GM19372 (cell line): ENCODE results near the gene ARSI.

Experiments used
- ATAC-seq: cut with Tn5 transposase; IDR thresholded peaks from one replicate; pipeline ENCODE4 v1.9.1; 2021; ENCODE audit warnings: mild to moderate bottlenecking, low read depth, moderate library complexity; ENCODE audit not compliant: unreplicated experiment

Gene ARSI

DNA sequence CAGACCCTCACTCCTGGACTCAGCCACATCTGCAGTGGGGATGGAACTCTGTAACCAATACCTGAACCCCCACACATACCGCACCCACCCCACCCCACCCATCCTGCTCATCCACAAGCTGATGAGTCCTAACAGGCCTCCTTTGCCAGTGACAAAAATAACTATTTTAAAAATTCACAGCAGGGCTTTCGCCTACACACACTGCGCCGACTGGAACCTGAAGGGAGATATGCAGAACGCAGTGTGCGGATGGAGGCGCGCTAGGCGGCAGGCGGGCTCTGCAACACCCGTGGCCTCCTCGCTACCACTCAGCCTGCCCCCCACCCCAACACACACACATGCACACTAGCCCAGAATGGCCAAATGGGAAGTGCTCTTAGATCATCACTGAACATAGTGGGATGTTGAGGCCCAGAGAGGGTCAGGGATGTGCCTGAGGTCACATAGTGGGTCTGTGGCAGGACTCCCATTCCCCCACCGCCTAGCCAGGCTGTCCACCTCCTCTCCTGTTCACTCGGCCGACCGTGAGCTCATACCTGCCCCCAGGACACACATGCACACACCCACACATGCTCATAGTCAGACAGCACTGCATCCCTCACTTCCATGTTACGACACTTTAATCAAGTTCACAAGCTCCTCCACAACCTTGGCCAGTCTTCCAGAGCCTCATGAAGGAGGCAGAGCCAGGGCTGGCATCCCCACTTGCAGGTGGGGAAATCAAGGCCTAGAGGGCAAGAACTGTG lies 6.8 kb downstream of the ARSI start:
- ATAC-seq, result no peak

DNA sequence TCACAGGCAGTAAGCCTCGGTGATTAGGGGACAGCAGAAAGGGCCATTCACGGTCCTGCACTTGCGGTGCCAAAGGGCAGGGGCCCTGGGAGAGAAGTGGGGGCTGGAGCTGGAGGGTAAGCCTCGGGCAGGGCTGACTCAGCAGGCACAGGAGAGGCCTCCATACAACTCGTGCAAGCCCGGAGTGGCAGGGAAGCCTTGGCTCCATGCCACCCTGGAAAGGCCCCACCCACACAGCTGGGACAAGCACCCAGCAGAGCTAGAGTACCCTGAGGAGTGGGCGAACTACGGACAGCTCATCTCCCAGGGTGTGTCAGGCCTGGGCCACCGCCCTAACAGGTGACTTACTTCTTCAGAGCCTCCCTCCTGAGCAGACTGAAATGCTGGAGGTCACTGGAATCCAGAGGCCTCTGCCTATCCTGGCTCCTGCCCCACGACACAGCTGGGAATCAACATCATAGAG lies 7.5 kb downstream of the ARSI start:
- ATAC-seq, result no peak

- ATAC-seq, result no peak
These were observed 8.1 kb downstream of the ARSI start for GRCh38 chr5:150294551-150295071.

- no peak for ATAC-seq
These were observed 9.4 kb downstream of the ARSI start for GRCh38 chr5:150293091-150293941.

- ATAC-seq, result no peak
These were observed 11.0 kb downstream of the ARSI start for GRCh38 chr5:150291388-150292385.

DNA sequence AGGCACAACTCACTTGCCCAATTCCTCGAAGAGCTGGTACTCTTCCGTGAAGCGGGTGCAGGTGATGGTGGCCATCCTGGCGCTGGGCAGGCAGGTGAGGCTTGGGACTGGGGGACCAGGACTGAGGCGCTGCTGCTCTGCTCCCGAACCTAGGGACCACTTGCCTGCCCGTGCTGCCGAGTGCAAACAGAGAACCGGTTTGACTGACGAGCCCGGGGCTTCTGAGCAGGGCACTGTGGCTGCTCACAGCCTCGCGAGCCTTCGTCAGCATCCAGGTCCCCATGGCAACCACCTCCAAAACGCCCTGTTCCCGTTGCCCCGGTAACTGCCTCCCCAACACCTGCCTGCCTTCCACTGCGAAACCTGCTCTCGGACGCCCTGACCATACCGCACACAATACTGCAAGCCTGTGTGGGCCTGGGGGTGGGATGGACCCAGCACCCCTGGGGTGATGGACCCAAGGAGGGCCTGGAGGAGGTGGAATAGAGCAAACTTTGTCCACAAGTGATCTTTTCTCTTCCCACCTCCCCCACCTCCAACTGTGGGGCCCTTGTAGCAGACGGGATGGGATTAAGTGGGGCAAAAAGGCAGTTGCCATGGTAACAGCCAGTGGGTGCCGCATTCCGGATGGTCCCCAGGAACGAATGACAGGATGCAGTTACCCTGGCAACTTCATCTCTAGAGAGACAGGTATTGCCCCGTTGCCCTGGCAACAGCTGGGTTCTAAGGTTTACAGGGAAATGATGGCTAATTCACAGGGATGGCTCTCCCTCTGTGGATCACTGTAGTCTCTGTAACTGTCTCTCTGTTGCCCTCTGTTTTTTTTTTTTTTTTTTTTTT lies 12.9 kb downstream of the ARSI start, which contains the start of gene CAMK2A:
TSS of gene CAMK2A (minus strand) at position 223 of the 840 bp plus-strand sequence. CDS start at position 75, 148 bp downstream.
- no peak for ATAC-seq

DNA sequence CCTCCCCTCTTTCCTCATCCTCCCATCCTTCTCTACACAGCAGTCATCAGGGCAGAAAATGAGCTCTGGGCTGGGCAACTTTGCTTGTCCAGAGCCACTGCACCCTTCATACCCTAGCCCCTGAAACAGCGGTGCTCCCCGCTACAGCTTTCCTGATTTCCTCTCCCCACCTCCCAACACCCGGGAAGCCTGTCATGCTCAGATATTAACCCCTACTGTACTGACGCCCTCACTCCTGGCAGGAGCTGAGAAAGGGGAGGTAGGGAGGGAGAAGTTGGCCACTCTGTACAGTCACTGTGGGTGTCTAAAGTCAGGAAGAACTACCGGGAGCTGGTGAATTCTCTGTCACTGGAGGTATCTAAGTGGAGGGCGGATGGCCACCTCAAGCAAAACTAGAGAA lies 13.9 kb downstream of the ARSI start:
- ATAC-seq, result no peak

DNA sequence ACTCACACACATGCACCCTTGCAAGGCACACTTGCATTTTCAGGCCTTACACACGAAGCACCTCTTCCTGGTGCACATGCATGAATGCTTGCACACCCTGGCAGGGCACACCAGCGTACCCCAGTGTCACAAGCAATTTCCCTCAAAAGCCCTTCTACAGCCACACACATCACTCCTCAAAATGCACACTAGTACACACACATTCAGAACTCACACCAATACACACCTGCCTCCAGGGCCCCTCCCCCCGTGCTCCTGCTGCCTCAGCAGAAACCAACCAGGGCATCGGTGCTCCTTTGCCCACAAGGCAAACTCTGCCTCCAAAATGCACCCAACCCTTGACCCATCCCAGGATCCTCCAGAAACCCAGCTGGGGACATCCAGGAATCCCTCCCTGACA lies 14.3 kb downstream of the ARSI start:
- no peak for ATAC-seq

DNA sequence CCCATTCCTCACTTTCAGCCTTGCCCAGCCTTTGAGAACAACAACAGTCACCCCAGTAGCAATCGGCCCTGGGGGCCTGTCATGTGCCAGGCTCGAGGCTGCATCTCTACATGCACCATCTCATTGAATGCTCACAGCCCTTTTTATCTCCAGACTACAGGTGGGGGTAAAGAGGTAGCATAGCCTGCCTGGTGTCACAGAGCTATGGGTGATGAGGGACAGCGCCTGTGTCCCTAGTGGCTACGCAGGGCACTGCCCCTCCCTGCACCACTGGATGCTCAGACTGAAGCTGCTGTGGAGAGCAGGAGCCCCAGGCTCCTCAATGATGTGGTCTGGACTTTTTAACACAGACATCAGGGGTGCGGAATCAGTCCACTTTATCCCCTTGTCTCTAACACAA lies 15.9 kb downstream of the ARSI start:
- ATAC-seq, result no peak

GRCh38 chr5:150285114-150285513 lies 17.6 kb downstream of the ARSI start:
- ATAC-seq, result no peak

- ATAC-seq, result no peak
These were observed 18.4 kb downstream of the ARSI start for GRCh38 chr5:150284311-150284710.

GRCh38 chr5:150283904-150284303 lies 18.8 kb downstream of the ARSI start:
- no peak for ATAC-seq

GRCh38 chr5:150281987-150282386 lies 20.7 kb downstream of the ARSI start:
- no peak for ATAC-seq

DNA sequence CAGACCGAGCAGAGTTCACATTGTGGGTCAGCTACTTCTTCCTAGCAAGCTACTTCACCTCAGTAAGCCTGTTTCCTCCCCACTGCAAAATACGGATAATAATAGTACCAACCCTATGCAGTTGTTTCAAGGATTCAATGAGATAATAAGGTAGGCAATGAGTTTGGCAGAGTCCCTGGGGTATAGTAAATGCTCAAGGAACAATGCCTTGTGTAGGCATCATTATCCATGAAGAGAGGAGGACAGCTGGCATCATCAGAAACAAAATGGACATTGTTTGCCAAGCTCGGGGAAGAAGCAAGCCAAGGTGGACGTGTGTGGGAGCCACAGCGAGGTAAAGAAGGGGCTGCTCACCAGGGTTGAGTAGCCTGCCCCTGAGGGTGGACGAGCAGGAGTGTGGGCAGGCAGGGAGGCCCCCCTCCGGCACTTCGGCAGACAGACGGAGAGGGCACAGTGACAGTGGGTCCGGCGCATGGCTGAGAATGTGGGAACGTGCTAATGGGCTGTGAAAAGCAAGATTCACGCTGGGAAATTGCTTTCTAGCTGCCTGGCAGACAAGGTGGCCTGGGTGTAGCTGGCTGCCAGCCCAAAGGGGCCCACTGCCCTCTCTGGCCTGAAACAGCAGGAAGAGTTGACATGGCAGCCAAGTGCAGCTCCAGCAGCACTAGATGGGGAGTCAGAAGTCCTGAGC lies 23.2 kb downstream of the ARSI start:
- ATAC-seq, result no peak

DNA sequence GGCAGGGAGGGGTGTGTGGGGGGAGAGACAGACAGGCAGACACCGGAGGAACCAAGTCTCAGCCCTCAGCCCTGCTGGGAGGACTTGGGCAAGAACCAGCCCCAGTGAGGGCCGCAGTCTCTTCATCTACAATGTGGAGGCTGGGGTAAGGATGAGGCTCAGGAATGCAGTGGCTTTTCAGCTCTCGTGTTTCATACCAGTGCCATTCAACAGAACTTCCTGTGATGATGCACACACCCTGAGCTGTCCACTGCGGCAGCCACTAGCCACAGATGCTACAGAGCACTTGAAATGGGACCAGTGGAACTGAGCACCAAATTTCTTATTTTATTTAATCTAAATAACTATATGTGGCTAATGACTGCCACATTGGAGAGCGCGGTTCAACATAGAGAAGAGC lies 23.8 kb downstream of the ARSI start:
- ATAC-seq, result no peak

- no peak for ATAC-seq
These were observed 24.5 kb downstream of the ARSI start for GRCh38 chr5:150278046-150278730.

- ATAC-seq, result no peak
These were observed 25.7 kb downstream of the ARSI start for GRCh38 chr5:150277043-150277442.

DNA sequence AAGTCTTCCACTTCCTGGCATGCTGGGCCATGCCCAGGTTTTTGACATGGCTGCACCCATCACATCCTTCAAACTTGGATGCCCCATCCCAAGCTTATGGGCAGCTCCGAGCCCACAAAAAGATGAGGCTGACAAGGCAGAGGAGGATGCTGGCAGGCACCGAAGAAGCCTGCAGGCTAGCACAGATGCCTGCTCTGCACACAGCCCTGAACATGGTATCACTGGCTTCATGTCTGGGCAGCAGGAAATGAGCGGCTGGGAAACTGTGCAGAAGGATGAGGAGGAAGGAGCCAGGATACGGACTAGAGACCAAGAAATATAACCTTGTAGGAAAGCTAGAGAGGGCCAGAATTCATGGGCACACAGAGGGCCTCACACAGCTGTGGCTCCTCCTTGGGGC lies 27.9 kb downstream of the ARSI start:
- no peak for ATAC-seq
